CD4-positive, alpha-beta T cell treated with Interleukin-12 subunit alpha and Interleukin-12 subunit beta, for 1 hour (primary cell): Measurements from ENCODE around the gene P2RX5.
A peak's percentile ranks its signal among the peaks of the same experiment; 100 is the strongest.

ENCODE experiments used
- DNase-seq: peaks from one replicate; pipeline ENCODE4 v3.0.0-alpha.2; 2020

The P2RX5 gene

DNA sequence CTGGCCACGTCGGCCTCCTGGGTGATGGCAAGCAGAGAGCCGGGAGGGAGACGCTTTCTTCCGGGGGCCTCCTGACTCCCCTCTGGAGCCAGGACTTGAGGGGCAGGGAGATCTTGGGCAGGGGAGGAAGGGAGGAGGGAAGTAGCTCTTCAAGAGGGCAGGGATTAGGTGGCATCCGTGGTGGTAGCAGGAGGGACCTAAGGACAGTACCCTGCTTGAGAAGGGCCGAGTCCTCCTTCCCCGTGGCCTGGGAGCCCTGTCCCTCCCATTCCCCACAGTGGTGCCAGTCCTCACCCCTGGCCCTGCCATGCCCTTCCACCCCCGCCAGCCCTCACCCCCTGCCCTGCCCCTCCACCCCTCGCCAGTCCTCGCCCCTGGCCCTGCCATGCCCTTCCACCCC is 40.2 kb downstream of the P2RX5 start:
- DNase-seq: no peak

DNA sequence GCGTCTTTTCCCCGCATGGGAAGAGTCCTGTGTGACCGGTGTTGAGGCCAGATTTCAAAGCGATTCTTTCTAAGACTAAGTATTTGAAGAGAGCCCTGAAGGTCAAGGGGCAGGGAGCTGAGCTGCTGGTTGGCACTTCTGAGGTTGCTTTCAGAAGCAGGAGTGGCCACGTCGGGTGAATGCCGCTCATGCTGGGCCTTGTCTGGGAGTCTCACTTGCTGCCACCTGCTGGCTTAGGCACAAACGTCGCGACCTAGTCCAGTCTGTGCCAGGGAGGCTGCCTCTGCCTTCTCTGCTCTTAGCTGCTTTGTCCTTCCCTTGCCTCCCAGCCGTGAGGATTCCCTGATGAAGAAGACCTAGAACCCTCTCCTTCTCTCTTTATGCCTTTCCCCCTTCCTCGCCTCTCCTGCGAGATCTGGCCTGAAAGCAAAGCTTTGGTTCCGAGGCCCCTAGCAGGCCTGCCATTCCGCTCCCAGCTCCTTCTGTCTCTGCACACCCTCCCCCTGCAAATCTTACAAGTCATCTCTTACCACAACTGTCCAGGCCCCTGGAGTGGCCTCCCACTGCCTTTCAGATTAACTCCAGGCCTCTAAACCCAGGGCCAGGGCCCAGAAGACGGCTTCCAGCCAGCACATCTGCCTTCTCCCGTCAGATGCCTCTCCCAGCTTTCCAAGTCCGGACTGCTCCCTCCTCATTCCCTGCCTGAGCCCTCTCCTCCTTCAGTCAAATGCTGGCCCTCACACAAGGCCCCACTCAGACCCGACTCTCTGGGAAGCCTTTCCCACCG is 48.0 kb downstream of the P2RX5 start:
- peak; percentile 28 for DNase-seq

GRCh38 chr17:3647251-3647650 is 48.7 kb downstream of the P2RX5 start:
- DNase-seq: no peak

DNA sequence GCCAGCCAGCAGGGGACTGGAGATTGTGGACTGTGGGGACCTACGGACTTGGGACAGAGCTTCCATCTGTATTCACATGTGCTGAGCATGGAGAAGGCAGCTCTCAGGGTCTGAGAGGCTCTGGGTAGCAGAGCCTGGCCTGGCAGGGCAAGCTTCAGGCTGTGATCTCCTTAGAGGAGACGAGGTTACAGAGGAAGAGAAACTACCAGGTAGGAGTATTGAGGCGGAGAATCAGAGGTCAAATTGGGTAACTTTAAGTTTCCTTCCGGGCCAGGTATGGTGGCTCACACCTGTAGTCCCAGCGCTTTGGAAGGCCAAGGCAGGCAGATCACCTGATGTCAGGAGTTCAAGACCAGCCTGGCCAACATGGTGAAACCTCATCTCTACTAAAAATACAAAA is 50.6 kb downstream of the P2RX5 start:
- DNase-seq: no peak

DNA sequence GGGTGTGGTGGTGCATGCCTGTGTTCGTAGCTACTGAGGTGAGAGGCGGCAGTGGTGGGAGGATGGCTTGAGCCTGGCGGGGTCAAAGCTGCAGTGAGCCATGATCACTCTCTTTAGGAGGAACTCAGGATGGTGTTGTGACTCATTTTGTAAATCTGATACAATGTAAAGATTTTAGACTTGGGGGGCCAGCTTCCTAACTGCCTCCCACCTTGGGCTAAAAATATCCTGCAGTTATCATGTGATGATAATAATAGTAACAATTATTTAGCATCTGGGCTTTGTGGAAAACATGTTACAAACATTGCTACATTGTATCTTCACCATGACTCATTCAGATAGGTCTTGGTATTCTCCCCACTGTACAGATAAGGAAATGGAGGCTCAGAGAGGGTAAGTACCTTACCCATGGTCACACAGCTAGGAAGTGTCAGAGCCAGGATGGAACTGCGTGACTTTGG is 52.0 kb downstream of the P2RX5 start:
- no peak for DNase-seq

- no peak for DNase-seq
Measured at GRCh38 chr17:3641717-3642486, 54.1 kb downstream of the P2RX5 start.

DNA sequence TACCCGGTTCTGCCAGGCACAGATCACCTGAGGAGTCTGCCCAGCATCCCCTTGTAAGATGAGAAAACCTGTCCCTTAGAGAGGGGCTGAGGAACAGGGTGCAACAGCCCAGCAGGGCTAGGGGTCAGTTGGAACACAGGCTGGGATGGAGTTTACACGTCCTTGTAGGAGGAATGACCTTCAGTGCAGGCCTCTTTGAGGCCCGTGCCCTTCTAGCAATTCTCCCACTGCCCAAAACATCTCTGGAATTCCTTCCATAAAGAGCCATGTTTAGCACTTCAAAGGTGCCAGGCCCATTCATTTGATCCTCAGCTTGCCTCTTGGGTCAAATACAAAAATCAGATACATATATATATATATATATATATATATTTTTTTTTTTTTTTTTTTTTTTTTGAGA is 54.9 kb downstream of the P2RX5 start:
- DNase-seq: no peak

DNA sequence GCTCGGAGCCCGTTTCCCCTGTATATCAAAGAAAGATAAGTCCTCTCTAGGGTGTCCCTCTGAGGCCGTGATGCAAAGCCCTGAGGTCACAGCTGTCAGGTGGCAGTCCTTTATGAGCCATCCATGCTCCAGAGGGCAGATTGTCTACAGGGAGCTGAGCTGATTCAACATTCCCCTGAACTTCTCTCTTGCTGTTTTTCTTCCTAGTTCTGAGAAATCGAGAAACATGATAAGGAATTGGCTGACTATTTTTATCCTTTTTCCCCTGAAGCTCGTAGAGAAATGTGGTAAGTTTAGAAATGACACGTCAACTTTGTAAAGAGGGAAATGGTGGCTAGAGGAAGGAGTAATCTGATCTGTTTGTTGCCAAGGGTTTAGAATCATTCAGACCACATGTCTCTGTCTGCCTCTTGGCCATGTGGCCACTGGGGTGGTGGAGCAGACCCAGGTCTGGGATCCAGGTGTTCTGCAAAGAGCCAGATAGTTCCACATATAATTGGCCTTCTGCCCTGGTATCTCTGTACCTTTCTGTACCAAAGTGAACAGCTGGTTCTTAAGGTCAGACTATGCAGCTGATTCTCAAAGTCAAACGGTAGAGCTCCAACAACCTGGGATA is 55.9 kb downstream of the P2RX5 start:
- no peak for DNase-seq

GRCh38 chr17:3636908-3637373 is 59.0 kb downstream of the P2RX5 start:
- no peak for DNase-seq

GRCh38 chr17:3636154-3636907 is 59.6 kb downstream of the P2RX5 start, which contains the start of the genes CTNS and SHPK:
Gene CTNS, plus strand, starts transcription at chr17:3636760. Its CDS starts 3,447 bp downstream, at chr17:3640207.
Gene SHPK, minus strand, starts transcription at chr17:3636250. Its CDS starts 31 bp downstream, at chr17:3636219.
- DNase-seq: peak; percentile 94

- no peak for DNase-seq
Measured at GRCh38 chr17:3635474-3636153, 60.3 kb downstream of the P2RX5 start.

DNA sequence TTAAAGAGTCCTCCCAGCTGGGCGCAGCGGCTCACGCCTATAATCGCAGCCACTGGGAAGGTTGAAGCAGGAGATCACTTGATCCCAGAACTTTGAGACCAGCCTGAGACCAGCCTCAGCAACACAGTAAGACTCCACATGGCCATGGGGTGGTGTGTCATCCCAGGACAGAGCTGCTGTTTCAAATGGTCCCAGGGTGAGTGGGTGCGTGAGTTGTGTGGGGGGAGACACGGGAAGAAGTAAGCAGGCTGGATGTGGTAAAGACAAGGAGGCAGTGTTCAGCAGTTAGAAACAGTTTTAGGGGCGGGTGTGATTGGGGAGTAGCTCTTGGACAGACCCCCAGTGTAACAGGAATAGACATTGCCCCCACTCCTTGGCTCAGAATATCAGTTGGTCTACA is 63.7 kb downstream of the P2RX5 start:
- no peak for DNase-seq

GRCh38 chr17:3630781-3631180 is 65.2 kb downstream of the P2RX5 start:
- DNase-seq: no peak

GRCh38 chr17:3627769-3628167 is 68.2 kb downstream of the P2RX5 start:
- DNase-seq: no peak

- no peak for DNase-seq
Measured at GRCh38 chr17:3626831-3627768, 68.9 kb downstream of the P2RX5 start.
